Measurements from ENCODE around the gene ST6GALNAC2.

DNA sequence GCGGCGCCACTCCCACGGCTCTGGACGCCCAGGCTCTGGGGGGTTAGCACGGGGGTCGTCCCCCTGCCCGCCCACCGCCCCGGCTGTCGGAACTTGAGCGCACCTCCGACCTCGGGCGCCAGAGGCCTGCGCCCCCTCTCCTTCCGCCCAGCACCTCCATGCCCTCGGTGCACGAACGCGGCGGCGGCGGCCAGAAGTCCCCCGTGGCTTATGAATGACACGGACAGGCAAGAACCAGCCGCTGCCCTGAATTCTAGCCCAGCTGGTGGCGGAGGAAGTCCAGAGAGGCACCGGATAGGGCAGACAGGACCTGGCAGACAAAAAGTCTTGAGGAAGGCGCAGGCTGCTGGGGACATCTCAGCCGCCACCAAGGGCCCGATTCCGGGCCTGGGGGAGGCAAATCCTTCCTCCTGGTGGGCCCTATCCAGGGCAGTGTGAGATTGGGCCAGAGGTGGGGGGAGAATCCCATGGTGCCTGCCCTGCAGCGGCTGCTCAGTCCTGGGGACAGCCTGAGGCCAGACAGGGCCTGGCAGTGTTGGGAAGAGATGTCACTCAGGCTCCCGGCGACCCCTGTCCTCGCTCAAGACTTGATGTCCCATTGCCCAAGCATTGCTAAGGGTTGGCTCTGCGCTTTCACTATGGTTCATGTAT, 47.3 kb downstream of the ST6GALNAC2 start:
- TF ChIP-seq, protein P1, sequence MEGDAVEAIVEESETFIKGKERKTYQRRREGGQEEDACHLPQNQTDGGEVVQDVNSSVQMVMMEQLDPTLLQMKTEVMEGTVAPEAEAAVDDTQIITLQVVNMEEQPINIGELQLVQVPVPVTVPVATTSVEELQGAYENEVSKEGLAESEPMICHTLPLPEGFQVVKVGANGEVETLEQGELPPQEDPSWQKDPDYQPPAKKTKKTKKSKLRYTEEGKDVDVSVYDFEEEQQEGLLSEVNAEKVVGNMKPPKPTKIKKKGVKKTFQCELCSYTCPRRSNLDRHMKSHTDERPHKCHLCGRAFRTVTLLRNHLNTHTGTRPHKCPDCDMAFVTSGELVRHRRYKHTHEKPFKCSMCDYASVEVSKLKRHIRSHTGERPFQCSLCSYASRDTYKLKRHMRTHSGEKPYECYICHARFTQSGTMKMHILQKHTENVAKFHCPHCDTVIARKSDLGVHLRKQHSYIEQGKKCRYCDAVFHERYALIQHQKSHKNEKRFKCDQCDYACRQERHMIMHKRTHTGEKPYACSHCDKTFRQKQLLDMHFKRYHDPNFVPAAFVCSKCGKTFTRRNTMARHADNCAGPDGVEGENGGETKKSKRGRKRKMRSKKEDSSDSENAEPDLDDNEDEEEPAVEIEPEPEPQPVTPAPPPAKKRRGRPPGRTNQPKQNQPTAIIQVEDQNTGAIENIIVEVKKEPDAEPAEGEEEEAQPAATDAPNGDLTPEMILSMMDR (IDR thresholded peaks at IDR 0.05): no peak
- no peak for TF ChIP-seq POLR2A (IDR thresholded peaks at IDR 0.05)
